ENCODE data around the gene BRD3. TPM values are rescaled to one million over a fixed set of nuclear protein-coding genes. Genes with fewer than 3 reads are reported as not detected.

Gene BRD3
- total RNA-seq, 1 experiment from 2014 or later: 61.6 TPM

DNA sequence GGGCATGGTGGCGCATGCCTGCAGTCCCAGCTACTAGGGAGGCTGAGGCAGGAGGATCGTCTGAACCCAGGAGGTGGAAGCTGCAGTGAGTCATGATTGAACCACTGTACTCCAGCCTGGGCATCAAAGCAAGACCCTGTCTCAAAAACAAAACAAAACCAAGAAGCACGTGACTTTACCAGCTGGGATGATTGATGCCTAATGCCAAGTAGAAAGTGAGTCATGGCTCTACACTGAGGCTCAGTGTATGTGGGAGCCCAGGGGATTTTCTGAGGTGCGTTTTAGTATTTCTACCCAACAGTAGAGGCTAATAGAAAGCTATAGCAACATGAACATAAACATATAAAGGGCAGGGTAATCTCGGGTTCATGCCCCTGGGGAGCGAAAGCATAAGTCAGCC lies 56.4 kb downstream of the BRD3 start:
- Histone ChIP-seq H3K9me3 (ENCODE audit: low read depth, low read length, poor library complexity, severe bottlenecking) (peaks cover 7% of the 10 kb centered on the region), H3K27me3 (replicated peaks; ENCODE audit: insufficient read depth, low read depth, low read length, poor library complexity) (no peaks in the 10 kb centered on the region), H3K36me3 (ENCODE audit: insufficient read depth, low read length, poor library complexity, severe bottlenecking) (no peaks in the 10 kb centered on the region), H3K4me3 (ENCODE audit: low read depth, low read length, poor library complexity, severe bottlenecking) (no peak overlapping the region), H3K4me1 (ENCODE audit: insufficient read depth, low read length, poor library complexity, severe bottlenecking) (no peaks in the 10 kb centered on the region), H3K27ac (ENCODE audit: low read depth, low read length, poor library complexity, severe bottlenecking) (no peak overlapping the region)
- intact Hi-C loops (cut with micrococcal nuclease; ENCODE audit: unreplicated experiment): no loop called here
- TF ChIP-seq EZH2 (IDR thresholded peaks at IDR 0.05; ENCODE audit: borderline replicate concordance, low read depth, low read length, poor library complexity, severe bottlenecking): no peak
- TF ChIP-seq, protein P1, sequence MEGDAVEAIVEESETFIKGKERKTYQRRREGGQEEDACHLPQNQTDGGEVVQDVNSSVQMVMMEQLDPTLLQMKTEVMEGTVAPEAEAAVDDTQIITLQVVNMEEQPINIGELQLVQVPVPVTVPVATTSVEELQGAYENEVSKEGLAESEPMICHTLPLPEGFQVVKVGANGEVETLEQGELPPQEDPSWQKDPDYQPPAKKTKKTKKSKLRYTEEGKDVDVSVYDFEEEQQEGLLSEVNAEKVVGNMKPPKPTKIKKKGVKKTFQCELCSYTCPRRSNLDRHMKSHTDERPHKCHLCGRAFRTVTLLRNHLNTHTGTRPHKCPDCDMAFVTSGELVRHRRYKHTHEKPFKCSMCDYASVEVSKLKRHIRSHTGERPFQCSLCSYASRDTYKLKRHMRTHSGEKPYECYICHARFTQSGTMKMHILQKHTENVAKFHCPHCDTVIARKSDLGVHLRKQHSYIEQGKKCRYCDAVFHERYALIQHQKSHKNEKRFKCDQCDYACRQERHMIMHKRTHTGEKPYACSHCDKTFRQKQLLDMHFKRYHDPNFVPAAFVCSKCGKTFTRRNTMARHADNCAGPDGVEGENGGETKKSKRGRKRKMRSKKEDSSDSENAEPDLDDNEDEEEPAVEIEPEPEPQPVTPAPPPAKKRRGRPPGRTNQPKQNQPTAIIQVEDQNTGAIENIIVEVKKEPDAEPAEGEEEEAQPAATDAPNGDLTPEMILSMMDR (conservative IDR thresholded peaks at IDR 0.05; ENCODE audit: low read depth, low read length): no peak
- ChIA-PET CTCF (no interaction called here), POLR2A (ENCODE audit: low non-redundant PET) (no interaction called here)
- no TSS peak for BruUV-seq (replicated peaks)
- DNase-seq (ENCODE audit: low spot score): no peak

DNA sequence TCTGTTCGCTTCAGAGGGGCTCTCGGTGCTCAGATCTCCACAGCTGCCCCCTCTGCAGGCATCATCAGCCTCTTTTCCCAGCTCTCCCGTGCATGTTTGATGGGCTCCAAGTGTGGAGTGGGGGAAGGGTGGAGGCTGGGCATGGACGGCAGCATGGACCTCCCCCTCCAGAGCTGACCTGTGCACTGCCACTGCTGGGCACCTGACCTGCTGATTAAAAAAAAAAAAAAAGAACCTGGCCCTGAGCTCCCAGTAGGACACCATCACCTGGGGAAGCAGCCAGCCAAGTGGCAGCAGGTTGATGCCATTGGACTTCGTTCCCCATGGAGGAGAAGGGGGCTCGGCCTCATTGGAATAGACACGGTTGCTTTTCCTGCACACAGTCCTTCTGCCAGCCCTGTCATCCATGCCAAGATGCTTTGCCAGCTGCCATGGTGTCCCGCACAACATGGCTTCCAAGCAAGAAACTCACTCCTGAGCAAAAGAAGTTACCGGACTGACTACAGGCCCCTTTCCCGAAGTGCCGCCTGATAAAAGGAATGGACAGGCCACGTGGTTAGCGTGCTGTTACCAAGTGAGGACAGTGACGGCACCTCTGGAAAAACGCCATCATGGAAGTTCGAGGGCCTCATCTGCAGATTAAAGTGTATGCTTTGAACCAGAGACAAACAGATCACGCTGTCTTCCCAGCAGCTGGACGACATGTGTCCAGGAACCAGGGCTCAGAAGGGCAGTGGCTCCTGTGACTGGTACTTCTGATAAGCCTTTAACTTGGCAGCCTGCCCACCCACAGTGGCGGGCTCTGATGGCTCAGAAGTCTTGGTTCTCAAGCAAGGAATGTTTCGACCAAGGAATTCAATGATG lies 57.3 kb downstream of the BRD3 start:
- POLR2A ChIA-PET (ENCODE audit: low non-redundant PET): no interaction called here

GRCh38 chr9:134007571-134007970 lies 60.3 kb downstream of the BRD3 start:
- no peak for DNase-seq (ENCODE audit: low spot score)
- ChIA-PET POLR2A (ENCODE audit: low non-redundant PET) (no interaction called here), CTCF (no interaction called here)

More for the DNA sequence above, 57.3 kb downstream of the BRD3 start:
- Histone ChIP-seq H3K36me3 (ENCODE audit: insufficient read depth, low read length, poor library complexity, severe bottlenecking) (no peaks in the 10 kb centered on the region), H3K27ac (ENCODE audit: low read depth, low read length, poor library complexity, severe bottlenecking) (no peak overlapping the region), H3K9me3 (ENCODE audit: low read depth, low read length, poor library complexity, severe bottlenecking) (peaks cover 7% of the 10 kb centered on the region), H3K27me3 (replicated peaks; ENCODE audit: insufficient read depth, low read depth, low read length, poor library complexity) (no peaks in the 10 kb centered on the region), H3K4me1 (ENCODE audit: insufficient read depth, low read length, poor library complexity, severe bottlenecking) (no peaks in the 10 kb centered on the region), H3K4me3 (ENCODE audit: low read depth, low read length, poor library complexity, severe bottlenecking) (no peak overlapping the region)
- TF ChIP-seq EZH2 (IDR thresholded peaks at IDR 0.05; ENCODE audit: borderline replicate concordance, low read depth, low read length, poor library complexity, severe bottlenecking): no peak
- TF ChIP-seq, protein P1 (conservative IDR thresholded peaks at IDR 0.05; ENCODE audit: low read depth, low read length): no peak
- no peak for DNase-seq (ENCODE audit: low spot score)
- intact Hi-C loops (cut with micrococcal nuclease; ENCODE audit: unreplicated experiment): no loop called here
- CTCF ChIA-PET: no interaction called here
- no TSS peak for BruUV-seq (replicated peaks)

More at GRCh38 chr9:134007571-134007970, 60.3 kb downstream of the BRD3 start:
- no peaks in the 10 kb centered on the region for H3K27me3 ChIP-seq (replicated peaks; ENCODE audit: insufficient read depth, low read depth, low read length, poor library complexity)
- H3K4me3 ChIP-seq (ENCODE audit: low read depth, low read length, poor library complexity, severe bottlenecking): no peak overlapping the region
- no TSS peak for BruUV-seq (replicated peaks)
- H3K36me3 ChIP-seq (ENCODE audit: insufficient read depth, low read length, poor library complexity, severe bottlenecking): no peaks in the 10 kb centered on the region
- intact Hi-C loops (cut with micrococcal nuclease; ENCODE audit: unreplicated experiment): no loop called here
- TF ChIP-seq, protein P1 (conservative IDR thresholded peaks at IDR 0.05; ENCODE audit: low read depth, low read length): no peak
- no peak for TF ChIP-seq EZH2 (IDR thresholded peaks at IDR 0.05; ENCODE audit: borderline replicate concordance, low read depth, low read length, poor library complexity, severe bottlenecking)
- no peaks in the 10 kb centered on the region for H3K4me1 ChIP-seq (ENCODE audit: insufficient read depth, low read length, poor library complexity, severe bottlenecking)
- no peak overlapping the region for H3K27ac ChIP-seq (ENCODE audit: low read depth, low read length, poor library complexity, severe bottlenecking)
- no peaks in the 10 kb centered on the region for H3K9me3 ChIP-seq (ENCODE audit: low read depth, low read length, poor library complexity, severe bottlenecking)

Measured in A673 (cell line).